DMS 273 treated with DMSO at 0.1 percent for 48 hours (cell line): ENCODE data around the gene ASAP2.

ENCODE experiments used
- DNase-seq: peaks from one replicate; lab custom pipeline; 2025; lab: John Stamatoyannopoulos, UW

Gene ASAP2

DNA sequence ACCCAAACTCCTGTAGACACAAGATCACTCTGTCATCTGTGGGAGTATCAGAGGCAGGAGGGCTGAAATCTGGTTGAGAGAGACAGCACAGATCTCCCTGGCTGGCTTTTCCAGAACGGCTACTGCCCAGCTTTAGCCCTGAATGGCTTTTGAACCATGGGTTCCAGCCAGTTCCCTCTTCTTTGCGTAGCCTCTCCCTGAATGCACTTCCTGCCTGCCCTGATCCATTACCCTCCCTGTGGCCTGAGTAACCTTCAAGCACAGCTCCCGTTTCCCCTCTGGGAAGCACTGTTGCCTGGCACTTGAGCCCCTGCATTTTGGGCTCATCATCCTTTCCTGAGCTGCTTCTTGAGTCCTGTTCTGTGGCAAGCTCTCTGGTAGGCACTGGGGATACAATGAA, 68.8 kb downstream of the ASAP2 start:
- DNase-seq: no peak

DNA sequence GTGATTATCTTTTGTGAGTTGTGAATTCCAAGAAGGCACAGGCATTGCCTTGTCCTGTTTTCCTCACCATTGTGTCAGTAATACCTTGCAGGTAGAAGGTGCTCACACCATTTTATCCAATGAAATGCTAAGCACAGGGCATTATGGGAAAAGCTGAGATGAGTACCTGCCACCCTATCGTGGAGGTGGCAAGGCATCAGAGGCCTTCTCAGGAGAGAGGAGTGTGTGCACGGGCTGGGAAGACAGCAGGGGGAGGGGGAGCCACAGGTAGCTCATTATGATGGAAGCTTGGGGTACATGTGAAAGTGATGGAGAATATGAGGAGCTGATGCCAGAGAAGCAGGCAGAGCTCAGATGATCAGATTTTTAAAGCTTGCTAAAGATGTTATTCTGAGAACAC, 69.5 kb downstream of the ASAP2 start:
- no peak for DNase-seq

DNA sequence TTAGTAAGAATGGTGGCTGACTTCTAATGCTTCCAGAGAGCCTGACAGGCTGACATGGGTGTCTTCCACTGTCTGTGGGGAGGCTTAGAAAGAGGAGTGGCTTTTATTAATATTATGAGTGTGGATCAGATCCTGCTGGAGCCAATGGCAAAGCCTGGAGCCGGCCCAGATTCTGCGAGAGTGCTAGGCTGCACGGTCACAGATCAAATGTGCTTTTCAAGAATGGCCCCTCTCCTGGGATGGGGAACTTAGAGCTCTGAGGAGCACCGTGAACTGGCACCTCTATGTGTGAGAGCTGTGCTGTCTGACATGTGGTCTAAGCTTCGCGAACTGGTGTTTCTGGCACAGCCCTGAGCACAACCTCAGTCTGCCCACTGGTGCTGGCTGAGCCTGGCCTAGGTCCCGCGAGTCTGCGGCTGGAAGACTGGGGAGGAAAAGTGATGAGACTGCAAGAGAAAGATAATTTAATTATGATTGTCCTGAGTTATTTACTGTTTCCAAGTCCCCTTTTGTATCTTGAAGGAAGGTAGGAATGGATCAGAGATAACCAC, 70.4 kb downstream of the ASAP2 start:
- no peak for DNase-seq

DNA sequence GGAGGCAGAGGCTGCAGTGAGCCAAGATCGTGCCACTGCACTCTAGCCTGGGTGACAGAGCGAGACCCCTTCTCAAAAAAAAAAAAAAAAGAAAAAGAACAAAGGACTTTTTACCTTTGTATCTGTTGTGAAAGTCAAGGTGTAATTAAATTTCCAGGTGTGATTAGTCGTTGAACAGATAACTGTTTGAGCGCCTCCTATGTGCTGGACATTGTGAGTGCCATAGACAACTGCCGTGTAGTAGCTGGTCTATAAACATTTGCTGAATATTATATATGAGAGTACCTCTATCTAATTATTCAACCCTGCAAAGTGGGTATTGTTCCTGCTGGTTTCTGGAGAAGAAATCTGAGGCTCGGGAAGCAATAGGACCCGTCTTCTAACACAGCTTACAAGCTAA, 71.8 kb downstream of the ASAP2 start:
- no peak for DNase-seq

DNA sequence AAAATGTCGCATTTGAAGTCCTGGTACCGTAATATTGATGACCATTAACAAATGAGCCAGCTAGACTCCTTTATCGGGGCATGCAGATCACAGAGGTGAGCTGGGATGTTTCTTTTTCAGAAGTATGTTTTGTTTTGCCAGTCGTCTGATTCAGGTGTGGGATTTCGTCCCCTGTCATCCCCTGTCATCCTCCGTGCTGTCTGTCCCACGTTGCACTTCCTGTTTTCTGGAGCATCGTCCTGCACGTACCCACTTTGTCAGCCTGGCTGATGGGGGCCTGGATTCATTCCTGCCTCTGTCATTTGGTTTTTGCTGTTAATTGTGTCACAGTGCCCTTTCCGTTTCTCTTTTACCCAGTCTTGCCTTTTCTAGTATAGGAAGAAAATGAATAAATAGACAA, 72.8 kb downstream of the ASAP2 start:
- DNase-seq: no peak

DNA sequence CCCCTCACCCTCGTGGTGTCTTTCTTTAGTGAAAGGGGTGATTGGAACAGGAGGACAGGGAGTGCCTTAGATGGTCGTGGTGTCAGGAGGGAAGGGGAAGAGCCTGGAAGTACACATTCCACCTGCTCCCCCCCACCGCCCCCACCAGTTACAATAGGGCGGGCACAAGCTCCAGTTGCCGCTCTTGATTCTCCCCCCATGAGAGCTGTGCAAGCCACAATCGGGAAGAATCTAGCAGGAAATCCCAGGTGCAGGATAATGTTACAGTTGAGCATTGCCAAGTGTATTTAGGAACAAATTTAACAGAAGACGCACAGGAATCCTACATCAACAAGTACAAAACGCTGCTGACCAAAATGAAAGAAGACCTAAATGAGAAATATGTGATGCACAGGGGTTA, 73.6 kb downstream of the ASAP2 start:
- DNase-seq: no peak

DNA sequence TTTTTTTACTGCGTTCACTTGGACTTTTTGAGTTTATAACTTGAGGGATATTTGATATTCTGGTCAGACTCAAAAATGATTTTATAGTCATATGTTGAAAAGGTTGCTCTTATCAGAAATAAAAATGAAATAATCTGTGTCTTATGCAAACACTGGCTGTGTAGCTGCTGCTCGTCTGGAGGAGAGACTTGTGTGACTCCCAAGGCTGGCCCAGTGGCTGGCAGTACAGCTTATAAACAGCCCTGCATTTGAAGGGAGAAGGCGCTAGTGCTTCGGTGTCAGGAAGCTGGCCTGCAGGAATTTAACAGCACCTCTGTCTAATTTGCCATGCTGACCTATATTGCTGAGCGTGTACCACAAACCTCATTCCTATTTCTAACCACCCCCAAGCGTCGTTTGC, 74.5 kb downstream of the ASAP2 start:
- no peak for DNase-seq

DNA sequence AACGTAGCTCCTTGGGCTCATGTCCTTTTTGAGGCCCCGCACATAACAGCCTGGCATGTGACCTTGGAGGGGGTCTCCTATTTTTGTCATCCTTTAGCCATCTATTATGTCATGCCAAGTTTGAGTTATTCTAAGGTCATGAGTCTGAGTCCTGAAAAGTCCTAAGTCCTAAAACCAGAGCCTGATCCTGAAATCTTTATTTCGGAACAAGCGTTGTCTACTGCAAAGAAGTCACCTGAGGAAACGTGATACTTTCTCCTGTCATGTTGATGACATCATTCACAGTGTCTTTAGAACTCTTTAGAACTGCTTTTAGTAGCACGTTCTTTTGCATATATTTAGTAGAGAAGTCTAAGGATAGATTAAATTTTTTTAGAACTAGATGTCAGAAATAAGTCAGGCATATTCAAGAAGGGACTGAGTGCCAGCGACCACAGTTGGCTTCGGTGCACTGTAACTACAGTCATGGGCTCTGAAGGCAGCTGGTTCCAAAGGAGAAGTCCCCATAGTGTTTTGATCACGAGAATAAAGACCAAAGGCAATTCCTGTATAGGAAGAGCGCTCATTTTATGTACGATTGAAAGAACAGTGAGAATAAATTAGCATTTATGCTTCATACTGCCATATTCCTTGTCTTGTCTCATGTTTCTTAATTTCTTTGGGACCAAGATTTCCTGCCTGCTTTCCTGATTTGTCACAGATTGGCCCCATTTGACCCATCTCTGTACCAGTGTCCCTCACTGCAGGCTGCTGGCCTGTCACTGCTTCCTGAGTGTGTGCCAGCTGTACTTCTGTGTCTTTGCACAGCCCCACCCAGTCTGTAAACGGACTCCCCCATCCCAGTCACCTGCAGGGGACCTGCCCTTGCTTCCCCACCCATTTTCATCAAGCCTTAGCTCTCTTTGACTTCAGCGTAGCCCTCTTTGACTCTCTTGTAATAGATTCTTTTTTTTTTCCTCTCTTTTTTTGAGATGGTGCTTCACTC, 75.8 kb downstream of the ASAP2 start:
- no peak for DNase-seq

DNA sequence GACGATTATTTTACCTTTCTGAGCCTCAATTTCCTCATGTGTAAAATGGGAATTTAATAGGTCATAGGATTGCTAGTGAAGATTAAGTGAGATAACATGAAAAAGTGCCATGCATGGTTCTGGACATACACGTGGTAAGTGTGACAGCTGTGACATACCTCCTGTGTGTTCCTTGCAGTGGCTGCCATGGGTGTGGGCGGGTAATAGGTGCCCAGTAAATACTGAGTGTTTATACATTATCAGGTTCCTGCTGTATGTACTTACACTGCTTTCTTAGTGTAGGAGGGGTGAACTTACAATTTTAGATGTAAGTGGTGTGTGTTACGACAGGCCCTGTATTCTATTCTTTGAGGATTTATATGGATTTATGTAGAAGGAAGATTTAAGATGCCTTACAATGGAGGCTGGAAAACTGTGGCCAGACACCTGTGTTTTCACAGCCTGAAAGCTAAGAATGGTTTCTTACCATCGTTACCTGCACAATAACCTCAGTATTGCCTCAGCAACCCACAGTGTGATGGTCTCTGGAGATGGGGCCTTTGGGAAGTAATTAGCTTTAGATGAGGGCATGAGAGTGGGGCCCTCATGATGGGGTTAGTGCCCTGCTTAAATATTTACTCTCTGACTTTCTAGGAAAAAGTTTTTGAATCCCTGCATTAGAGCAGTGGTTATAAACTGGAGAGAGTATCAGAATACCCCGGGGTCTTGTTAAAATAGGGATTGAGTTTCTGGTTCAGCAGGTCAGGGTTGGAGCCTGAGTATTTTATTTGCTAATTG, 78.1 kb downstream of the ASAP2 start:
- no peak for DNase-seq

DNA sequence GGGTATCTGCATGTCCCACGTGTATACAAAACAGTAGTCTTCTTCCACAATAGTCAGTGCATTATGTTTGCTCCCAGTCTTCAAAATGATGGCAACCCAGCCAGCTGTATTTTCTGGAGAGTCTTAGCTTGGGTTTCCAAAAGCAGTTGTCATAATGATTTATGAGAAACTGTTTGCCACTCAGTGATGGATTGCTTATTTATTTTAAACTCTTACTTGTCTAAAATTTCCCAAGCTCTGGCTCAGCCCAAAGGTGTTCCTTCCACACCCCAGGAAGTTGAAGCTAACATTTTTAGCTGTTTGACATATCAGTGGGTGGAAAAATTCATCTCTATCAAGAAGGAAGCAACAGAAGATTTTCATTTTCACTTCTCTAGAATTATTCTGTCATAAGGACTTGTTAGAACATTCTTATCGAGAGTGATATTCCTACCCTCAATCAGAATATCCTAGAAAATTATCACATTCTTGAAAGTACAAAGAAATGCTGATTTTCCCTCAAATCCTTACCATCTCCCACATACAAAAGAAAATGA, 78.8 kb downstream of the ASAP2 start:
- DNase-seq: no peak

DNA sequence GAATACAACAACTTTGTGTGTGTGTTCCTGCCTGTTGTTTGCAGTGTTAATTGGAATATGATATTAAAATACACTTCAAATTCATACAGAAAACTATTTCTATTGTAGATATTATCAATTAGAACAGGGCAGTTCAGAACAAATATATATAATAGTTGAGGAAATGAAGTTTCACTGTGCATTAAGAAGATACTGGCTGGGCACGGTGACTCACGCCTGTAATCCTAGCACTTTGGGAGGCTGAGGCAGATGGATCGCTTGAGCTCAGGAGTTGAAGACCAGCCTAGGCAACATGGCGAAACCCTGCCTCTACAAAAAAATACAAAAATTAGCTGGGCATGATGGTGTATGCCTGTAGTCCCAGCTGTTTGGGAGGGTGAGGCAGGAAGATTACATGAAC, 79.3 kb downstream of the ASAP2 start:
- DNase-seq: no peak

DNA sequence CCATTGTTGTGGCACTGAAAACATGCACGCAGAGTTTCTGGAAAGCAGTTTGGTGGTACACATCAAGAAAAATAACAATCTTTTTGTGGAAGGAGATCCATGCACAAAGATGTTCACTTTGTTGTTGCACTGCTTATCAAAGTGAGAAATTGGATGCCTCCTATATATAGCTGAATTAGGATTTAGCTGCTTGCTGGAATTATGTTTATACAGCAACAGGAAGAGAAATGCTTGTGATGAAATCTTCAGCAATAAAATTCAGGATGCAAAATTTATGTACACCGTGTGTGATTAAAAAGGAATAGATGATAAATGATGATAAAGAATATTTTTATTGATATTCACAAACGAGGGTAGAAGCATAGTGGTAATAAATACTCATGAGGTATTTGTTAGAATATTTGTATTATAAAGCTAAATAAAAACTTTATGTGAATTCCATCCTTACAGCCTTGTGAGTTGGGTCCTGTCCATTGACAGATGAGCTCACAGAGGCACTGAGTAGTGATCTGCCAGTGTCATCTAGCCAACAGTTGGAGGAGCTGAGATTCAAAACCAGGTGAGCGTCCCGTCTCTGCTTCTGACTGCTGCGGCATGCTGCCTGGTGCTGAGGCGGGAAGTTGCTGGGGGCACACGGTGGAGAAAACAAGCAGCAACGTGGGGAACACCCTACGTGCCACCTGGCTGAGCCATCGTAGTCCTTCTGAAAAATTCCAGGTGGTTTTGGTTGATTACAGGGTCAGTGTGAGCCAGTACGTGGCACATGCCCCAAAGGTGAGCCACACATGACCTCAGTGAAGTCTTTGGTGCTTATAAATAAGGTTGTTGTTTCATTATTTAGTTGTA, 80.2 kb downstream of the ASAP2 start:
- no peak for DNase-seq

DNA sequence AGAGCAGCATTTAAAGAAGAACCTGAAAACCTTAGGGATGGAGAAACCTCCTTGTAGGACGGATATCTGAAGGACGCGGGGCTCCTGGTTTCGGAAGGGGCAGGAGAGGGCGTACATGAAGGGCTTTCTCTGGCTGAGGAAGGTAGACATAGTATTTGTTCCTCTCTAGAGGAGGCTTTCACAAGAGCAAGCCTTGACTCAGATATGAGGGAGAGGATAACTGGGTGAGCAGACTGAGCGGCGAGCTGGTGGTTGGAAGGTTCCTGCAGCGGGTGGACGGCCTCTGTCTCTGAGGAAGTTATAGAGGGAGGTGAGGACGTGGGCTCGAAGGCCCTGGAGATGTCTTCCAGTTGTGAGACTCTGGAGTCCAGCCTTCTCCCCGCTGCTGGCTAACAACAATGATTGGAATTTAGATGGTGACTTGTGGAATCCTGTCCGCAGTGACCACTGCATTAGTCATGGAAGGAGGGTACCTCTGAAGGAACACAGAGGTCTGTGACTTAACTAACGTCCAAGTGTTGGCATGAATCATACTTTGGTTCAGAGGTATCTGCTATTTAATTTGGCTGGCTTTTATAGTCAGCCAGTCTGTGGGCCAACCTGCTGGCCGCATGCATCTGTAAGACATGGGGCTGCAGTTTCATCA, 80.9 kb downstream of the ASAP2 start:
- no peak for DNase-seq

DNA sequence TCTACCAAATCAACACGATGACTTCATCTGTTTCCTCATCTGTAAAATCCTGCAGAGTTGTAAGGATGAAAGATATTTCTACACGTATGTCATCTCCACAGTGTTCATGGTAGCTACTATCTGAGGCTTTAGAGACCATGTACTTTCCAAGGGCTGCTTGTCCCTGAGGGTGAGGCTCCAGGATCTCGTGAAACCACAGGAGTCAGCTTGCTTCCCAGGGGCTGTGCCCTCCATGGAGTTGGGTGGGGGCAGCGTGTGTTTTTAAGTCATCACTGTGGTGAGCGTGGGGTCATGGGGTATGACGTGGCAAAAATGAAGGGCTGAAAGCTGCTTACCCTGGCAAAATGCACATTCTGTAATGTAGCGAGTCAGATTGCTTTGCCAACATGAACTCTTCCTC, 81.6 kb downstream of the ASAP2 start:
- DNase-seq: no peak

DNA sequence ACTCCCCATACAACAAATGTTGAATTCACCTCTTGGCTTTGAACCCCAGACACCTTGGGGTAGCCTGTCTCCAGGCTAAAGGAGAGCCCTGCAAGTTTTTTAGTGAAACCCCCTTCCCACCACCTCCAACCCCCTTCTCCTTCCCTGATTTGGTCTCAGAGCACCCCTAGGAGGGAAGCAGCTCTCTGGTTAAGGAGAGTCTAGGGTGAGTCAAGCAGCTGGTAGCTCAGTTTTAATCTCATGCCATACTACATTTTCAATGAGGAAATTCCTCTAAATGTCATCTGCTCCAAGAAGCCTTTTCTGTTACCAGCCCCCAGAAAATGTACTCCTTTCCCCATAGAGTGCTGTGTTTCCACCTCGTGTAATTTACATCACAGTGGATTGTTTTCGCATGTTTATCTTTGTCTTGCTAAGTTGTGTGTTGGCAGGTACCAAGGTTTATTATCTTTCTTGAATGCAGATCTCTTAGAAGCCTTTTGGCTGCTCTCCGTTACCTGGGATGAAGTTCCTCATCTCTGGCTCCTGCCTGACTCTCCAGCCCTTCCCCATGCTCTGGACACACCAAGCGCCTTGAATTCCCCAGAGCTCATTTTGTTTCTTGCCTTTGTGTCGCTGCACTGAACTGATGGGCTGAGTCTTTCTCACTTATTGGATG, 82.2 kb downstream of the ASAP2 start:
- no peak for DNase-seq

DNA sequence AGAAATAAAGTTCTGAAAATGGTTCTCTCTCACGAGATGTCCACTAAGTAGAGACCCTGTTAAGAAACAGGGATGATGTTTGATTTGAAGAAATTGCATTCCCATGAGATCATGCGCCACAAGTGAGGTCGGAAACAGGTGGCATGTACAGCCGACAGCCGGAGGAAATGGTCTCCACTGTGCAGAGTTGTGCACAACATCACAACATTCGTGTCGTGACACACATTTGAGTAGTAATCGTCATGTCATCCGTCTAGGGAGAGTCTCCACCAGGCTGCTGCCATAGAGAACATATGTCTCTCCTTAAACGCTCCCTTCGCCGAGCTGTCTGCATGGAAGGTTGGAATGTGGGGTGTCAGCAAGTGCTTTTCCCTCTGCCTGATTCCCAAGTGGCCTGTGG, 84.7 kb downstream of the ASAP2 start:
- no peak for DNase-seq

DNA sequence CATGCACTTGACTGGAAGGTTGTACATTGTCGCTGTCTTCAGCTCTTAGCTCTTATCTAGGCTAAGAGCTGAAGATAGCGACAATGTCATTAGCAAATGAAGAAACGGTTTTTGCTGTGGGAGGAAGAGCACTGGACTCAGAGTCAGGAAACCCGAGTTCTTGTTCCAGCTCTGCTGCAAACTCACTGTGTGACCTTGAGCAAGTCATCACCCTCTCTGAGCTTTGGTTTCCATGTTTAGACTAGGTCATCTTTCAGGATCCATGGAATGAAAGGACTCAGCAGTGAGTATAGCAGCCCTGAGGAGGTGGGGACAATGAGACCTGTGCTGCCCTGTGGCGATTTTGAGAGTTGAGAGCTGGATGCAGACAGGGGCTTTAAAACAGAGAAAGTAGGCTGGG, 85.3 kb downstream of the ASAP2 start:
- DNase-seq: no peak

DNA sequence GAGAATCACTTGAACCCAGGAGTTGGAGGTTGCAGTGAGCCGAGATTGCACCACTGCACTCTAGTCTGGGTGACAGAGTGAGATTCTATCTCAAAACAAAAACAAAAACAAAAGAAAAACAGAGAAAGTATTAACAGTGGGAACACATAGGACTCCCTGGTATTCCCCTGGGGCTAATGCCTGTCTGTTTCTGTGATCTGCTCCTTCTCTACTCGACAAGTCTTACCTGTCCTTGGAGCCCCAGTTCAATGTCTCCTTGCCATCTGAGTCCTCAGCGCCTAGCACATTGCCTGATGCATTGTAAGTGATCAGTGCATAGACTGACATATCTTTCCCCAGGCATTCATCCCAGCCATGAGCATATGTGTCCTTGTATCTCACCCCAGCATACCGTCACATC, 85.8 kb downstream of the ASAP2 start:
- DNase-seq: no peak

DNA sequence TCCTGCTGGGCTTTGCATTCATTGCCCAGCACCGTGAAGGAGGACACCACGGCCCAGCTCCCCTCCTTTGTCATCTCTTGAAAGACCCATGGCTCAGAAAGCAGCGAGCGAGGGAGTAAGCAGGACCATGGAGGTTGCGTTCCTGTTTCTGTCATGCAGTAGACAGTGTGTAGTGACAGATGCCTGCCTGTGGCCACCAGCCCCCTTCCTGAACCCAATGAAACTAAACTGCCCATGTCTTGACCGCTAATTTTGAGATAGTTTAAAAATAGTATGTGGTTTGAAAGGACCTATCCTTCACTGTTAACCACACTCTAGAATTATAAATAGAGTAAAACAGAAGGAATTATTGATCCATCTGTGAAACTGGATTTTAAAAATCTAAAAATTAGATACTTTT, 88.2 kb downstream of the ASAP2 start:
- no peak for DNase-seq

DNA sequence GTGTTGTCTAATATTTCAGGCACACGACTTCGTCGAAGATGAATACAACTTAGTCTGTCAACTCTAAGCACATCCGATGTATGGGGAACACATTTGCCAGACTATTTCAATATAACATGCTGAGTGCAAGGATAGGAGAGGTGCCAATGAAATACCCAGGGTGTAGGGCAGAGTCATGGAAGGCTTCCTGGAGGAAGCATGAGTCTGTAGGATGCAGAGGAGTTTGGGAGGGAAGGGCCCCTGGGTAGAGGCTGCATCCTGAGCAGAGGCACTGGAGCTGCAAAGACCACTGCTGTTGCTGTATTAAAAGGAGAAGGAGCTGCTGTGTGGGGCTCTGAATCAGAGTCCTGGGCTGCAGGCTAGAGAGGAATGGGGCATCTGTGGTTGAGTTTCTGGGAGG, 89.9 kb downstream of the ASAP2 start:
- no peak for DNase-seq

DNA sequence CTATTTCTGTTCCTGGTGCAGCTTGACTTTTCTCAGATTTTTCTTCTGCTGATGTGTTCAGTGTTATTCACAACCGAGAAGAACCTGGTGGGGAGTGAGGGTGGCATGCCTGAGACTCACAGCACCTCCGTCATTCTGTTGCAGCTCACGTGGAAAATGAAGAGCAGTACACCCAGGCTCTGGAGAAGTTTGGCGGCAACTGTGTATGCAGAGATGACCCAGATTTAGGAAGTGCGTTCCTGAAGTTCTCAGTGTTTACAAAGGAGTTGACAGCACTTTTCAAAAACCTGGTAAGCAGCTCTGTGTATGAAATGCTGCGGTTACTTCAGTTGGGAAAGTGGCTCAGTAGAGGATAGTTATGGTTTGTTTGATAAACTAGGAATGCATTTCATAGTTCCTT, 90.5 kb downstream of the ASAP2 start:
- DNase-seq: no peak
